ENCODE data around the gene CITED4.

CITED4 gene

DNA sequence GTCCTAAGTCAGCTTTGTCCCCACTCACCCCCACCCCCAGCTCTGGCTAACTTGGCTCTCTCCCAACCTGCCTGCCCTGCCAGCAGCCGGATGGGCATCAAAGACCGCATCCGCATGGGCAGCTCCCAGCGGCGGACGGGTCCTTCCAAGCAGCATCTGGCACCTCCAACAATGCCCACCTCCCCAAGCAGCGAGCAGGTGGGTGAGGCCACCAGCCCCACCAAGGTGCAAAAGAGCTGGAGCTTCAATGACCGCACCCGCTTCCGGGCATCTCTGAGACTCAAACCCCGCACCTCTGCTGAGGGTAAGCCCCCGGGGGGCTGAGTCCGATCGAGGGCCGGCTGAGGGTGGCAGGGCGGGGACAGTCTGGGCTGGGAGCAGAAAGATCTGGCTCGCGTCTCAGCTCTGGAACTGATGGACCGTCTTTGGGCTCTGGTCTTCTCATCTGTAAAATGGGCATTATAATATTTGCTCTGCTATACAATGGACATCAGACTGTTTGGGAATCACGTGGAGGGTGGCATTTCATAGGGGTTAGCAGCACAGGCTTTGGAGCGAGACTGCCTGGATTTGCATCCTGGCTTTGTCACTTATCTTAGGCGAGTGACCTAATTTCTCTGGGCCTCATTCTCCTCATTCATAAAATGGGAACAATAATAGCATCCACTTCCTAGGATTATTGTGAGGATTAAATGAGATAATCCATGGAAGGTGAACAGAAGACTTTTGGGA lies 31.0 kb downstream of the CITED4 start:
- no peak for DNase-seq

DNA sequence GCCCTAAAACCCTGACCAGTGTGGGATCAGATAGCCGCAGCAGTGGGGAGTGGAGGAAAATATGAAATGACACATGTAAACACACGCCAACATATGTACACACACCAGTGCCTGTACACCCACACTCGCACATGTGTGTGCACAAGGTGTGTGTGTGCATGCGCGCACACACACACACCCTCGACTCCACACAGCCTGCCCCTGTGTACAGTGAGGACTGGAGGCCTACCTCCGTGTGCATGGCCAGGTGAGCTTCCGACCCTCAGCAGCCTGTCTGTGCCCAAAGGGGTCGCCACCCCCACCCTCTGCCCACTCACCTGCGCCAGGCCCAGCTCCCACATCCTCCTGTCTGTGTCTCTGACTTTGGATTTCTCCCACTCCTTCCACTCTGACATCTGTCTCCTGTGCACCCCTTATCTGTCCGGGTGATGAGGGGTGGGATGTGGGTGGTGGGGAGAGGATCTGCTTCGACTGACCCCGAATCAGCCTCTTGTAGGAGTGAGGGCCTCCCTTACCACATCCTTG lies 31.7 kb downstream of the CITED4 start:
- DNase-seq = no peak

DNA sequence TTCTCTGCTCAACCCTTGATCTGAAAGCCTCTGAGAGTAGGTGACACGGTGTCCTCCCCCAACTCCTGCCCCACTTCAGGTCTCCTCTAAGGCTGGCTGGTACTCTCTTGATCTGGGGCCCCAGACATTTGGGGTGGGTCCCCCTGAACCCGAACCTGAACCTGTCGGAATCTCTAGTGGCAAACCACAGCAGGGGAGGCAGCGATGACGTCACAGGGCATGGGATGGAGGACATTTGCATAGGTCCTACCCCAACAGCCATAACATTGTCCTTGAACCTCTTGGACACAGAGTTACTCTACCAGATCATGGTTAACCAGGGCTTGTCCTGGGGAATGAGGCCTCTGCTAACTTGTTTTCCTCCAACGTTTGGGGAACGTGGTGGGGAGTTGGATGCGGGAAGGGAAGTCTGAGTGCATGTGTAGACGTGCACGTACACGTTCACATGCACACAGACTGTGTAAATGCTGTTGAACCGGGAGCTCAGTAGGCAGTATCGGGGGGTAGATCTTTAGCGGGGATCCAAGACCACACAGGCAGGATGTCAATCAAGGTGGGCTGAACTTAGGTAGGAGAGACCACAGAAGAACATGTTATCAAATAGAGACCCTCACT lies 32.4 kb downstream of the CITED4 start:
- DNase-seq = no peak

DNA sequence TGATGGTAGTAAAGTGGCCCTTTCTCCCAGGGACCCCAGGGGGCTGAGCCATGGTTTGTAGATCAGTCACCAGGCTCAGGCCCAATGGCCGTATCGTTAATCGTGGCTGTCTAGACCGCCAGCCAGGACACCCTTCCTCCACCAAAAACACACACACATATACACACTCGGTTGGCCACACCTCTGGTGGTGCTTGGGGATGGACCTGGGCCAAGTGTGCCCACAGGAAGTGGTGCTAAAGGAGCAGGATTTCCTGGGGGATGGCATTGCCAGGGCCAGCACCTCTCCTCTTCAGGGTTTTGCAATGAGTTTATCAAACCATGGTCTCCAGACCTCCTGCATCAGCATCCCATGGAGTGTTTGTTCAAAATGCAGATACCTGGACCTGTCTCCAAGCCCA lies 36.2 kb downstream of the CITED4 start:
- DNase-seq = no peak

DNA sequence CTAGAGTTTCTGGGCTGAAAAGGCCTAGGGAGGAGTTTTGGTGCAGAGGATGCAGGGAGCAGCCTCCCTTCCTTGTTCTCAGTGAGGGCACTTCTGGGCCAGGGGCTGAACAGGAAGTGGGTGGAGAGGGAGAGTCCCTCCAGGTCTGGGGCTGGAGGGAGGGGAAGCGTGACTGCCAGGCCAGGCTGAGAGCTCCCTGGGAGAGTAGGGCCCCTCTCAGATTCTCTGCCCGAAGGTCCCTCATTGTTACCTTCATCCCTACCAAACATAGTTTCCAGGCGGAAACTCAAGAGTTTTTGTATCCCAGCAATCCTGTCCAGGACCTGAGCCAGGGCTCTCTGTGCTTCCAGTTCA lies 36.8 kb downstream of the CITED4 start:
- no peak for DNase-seq

DNA sequence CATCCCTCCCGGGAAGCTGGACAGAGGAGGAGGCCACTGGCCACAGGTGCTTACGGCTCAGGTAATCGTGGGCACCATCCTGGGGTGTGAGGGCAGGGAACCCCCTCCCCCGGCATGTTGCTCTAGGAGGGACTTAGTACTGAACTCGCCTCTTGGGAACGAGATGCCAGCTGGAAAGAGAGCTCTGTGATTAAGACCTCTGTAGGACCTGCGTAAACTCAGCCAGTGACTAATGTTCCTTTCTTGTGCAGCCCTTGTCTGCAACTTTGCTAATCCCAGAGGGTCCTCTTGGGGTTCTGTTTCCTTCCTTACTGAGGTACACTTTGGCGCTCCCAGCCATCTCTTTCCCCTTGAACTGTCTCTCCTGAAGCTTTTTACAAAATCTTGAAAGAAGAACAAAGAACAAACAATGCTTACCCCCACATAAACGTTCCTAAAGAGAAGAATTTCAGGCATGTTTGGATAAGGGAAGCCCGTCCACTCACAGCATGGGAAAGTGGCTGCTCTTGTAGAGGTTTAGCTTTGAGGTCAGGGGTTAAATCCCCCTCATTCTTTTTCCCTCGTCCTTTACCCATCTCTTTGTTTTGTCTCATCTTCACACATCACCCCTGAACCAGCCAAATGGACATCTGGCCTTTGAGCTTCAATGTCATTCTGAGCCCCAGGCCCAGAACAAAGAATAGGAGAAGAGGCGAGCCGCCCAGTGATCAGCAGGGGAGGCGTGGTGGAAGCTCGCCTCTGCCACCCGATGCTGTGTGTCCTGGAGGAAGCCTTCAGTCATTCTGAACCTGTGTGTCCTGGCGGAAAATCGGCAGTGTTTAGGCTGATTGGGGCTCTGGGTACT lies 37.4 kb downstream of the CITED4 start:
- DNase-seq = peak; percentile 43

DNA sequence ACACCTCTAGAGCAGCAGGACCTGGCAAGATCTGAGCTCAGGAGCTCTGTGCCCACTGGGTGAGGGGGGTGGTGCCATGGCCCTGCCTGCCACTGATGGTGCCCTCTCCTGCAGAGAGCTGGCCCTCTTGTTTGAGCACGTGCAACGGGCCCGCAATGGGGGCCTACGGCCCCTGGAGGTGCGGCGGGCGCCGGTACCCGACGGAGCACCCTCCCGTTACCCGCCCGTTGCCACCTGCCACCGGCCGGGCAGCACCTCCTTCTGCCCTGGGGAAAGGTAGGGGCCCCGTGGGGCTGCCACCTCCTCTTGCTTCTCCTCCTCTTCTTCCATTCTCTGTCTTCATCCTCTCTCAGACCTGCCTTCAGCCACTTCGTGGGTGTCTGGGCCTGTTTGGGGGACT lies 38.2 kb downstream of the CITED4 start:
- DNase-seq = no peak

DNA sequence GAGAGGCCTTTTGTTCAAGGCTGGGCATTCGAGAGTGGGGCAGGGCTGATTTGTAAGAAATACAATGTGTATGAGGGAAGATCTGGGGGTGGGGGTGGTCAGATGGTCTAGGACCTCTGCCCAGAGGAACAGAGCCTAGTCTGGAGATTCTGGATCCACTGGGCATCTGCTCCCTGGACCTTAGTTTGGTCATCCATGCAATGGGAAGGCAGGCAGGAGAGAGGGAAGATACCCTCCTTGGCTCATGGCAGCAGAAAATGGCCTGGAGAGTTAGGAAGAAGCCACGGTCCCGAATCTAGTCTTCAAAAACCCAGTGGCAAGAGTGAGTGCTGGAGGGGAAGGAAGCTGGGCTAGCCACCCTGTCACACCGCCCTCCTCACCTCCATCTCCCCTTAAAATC lies 38.8 kb downstream of the CITED4 start:
- DNase-seq = no peak

DNA sequence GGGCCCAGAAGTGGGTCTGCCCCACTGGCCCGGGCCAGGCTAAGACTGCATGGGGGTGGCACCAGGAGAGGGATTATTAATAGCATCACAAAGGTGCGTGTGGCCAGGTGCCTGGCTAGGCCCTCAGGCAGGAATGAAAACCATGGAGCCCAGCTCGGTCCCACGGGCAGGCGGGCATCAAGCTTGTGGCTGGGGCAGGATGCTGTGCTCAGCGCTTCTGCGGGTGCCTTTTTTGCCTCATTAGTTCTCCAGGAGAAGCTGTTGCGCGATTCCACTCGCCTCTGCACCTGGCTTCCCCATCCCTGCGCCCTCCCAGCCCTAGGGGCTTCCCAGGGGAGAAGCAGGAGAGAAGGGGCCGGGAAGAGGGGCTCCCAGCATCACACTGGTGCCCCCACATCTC lies 39.3 kb downstream of the CITED4 start:
- DNase-seq = no peak

DNA sequence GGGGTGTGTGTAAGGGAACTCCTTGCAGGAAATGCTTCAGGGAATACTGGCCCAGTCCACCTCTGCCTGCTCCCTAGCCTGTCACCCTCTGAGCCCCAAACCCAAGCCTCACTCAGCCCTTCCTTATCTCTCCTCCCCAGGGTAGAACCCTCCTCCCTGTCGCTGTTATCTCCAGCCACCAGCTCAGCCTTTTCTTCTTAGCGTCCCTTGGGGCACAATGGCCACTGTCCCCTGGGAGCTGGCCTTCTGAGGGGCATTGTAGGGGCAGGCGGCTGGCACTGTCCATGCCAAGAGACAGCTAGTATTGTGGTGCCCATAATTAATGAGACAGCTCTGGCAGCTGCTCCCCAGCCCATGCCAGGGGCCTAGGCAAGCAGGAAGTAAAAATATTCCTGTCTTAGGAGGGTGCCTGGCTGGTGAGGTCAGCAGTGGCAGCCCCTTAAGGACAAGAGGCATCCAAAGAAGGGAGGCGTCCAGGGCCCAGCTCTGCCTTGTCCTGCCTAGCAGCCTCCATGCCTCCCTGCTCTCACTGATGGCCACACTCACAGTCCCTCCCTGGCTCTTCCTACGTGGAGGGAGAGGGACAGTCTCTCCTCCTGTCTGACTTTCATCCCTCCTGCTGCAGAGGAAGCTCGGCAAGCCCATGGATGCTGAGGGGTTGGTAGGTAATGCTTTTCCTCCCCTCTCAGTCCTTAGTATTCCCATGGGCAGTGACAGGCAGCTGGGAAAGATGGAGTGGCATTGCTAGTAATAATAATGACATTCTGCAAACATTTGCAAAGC lies 41.1 kb downstream of the CITED4 start:
- no peak for DNase-seq

DNA sequence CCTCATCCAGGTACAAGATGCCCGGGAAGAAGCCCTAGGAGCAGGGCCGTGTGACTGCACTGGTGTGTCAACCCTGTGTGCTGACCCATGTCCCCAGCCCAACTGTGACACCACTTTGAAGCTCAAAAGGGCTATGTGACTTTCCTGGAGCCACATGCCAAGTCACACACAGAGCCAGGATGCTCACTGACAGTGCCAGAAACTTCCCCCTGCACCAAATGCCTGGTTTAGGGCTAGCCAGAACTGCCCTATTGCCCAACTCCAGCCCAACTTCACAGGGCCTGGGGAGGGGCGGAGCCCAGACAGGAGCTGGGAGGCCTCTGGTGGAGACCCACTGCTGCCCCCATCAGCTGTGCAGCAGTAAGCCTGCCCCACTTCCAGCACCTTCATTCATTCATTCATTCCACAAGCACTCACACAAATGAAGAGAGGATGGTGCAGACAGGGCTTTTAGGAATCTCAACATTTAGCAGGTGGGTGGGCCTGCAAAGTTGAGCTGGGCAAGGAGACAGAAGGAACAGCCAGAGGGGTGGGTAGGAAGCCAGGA lies 41.8 kb downstream of the CITED4 start:
- DNase-seq = no peak

DNA sequence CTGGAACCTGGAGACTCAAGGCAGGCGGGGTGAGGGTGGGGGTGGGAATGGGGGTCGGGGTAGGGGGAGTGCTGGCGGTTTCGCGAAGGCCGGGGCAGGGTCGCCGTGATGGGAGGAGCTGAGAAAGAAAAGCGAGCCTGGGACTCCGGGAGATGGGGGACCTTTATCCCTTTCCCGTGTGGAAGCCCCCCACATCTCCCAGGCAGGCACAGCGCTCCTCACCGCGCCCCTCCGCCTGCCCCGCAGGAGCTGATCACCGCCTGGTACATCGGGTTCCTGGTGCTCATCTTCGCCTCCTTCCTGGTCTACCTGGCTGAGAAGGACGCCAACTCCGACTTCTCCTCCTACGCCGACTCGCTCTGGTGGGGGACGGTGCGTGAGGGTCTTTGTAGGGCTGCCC lies 43.1 kb downstream of the CITED4 start:
- DNase-seq = no peak

DNA sequence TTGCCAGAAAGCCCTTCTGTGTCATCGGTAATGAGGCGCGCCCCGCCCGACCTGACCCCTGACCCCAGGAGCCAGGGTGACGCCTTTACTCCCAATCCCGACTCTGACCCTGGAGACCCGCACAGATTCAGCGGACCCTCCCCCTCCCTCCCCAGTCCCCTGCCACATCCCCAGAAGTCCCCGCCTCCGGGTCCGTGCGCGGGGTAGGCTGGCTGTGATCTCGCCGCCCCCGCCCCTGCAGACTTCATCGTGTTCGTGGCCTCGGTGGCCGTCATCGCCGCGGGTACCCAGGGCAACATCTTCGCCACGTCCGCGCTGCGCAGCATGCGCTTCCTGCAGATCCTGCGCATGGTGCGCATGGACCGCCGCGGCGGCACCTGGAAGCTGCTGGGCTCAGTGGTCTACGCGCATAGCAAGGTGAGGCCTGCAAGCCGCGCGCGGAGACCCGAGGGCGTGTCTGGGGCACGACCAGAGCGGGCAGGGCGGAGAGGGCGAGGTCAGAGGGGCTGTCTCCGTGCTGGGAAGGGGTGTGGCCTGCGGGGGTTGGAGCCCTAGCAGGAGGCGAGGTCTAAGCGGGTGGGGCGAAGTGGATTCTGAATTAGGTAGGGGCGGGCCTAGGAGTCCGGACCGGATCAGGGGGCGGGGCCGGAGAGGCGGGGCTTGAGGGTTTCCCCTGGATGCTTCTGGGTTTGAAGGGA lies 43.8 kb downstream of the CITED4 start:
- peak; percentile 24 for DNase-seq

DNA sequence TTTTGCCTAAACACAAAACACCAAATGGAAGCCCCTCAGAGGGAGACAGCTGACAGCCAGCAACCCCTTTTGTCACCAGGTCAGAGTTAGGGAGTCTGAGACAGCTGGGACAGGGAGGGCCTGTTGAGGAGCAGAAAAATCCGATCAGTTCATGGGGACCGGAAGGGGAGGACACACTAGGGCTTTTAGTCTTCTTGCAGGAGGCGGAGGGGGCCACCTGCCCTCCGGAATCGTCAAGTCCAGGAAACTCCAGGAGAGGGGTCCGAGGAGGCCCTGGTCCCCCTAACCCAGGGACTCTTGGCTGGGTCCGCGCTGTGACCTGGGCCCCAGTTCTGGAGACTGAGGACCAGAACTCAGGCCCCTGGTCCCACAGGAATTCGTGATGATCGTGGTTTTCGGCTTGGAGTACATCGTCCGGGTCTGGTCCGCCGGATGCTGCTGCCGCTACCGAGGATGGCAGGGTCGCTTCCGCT lies 44.3 kb downstream of the CITED4 start:
- no peak for DNase-seq

DNA sequence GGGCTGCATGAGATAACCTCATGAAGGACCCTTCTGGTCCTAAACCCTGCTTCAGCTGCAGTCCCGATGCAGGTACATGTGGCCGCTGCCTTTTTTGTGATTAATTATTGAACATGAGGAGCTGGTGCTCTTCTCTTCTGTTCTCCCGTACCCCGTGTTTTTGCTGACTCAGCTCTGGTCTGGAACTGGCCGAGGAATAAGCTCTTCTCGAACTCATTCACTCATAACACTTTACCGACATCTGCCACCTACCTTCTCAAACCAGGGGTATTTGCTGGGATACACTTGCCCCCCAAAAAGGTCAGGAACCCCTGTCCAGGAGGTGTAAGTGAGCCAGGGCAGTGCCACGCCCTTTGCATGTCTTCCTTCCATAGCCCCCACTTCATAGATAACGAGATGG lies 46.7 kb downstream of the CITED4 start:
- no peak for DNase-seq
